ENCODE results near the gene PIK3R1.

GRCh38 chr5:68343421-68343826 is 127.9 kb downstream of the PIK3R1 start:
- TF ChIP-seq POLR2A (IDR thresholded peaks at IDR 0.05; ENCODE audit: low read depth, low read length) (no peak), POLR2AphosphoS5 (IDR thresholded peaks at IDR 0.05; ENCODE audit: low read depth, low read length) (no peak), TAF1 (IDR thresholded peaks at IDR 0.05; ENCODE audit: borderline replicate concordance, low read depth, low read length) (no peak)

All from GM12892 (cell line).